ENCODE results near the gene PCSK9.

PCSK9 gene

DNA sequence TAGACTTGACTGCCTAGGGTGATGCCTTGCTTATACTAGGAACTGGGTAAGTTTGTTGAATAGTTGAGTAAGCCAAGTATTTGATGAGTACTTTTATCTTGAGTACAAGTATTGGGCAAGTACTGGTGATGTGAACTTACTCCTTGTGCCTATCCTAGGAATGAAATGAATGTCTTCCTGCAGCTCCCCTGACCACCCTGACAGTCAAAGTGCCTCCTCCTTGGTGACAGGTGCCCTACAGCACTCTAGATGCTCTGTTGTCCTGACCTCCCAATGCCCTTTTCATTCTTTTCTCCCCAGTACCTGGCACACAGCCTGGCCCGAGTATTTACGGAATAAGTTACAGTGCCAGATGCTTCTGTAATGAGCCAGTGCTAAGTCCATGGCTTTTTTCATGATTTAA is 25.5 kb downstream of the PCSK9 start:
- Mint-ChIP-seq H3K4me1 (ENCODE audit: low read depth) (peaks cover 8% of the 10 kb centered on the region), H3K27ac (no peak overlapping the region)
- DNase-seq (ENCODE audit: low spot score), result no peak

DNA sequence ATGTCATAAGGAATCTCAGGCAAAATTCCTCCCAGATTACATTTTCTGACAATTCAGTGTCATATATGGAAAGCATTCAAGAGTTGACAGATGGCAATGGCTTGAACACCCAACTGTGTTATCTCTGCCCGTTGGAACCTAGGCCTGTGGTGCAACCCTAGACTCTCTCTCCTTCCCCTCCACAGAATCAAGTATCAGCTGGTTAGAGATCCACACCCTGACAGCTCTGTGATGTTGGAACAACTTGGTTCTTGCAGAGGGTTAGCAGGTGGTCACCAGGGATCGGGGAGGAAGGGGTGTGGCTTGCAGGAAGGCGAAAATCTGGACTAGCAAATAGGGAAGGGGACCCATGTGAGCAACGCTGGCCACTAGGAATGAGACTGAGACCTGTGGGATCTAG is 26.3 kb downstream of the PCSK9 start:
- Mint-ChIP-seq H3K36me3 (ENCODE audit: low read depth) (peaks cover 31% of the 10 kb centered on the region), H3K4me1 (ENCODE audit: low read depth) (peaks cover 3% of the 10 kb centered on the region), H3K27me3 (ENCODE audit: low read depth) (no peaks in the 10 kb centered on the region), H3K4me3 (no peak overlapping the region), H3K27ac (no peak overlapping the region), H3K9me3 (no peaks in the 10 kb centered on the region)
- DNase-seq (ENCODE audit: low spot score), result no peak

More for the DNA sequence above, 25.5 kb downstream of the PCSK9 start:
- Mint-ChIP-seq H3K27me3 (ENCODE audit: low read depth) (no peaks in the 10 kb centered on the region), H3K36me3 (ENCODE audit: low read depth) (peaks cover 24% of the 10 kb centered on the region), H3K9me3 (no peaks in the 10 kb centered on the region), H3K4me3 (no peak overlapping the region)

DNA sequence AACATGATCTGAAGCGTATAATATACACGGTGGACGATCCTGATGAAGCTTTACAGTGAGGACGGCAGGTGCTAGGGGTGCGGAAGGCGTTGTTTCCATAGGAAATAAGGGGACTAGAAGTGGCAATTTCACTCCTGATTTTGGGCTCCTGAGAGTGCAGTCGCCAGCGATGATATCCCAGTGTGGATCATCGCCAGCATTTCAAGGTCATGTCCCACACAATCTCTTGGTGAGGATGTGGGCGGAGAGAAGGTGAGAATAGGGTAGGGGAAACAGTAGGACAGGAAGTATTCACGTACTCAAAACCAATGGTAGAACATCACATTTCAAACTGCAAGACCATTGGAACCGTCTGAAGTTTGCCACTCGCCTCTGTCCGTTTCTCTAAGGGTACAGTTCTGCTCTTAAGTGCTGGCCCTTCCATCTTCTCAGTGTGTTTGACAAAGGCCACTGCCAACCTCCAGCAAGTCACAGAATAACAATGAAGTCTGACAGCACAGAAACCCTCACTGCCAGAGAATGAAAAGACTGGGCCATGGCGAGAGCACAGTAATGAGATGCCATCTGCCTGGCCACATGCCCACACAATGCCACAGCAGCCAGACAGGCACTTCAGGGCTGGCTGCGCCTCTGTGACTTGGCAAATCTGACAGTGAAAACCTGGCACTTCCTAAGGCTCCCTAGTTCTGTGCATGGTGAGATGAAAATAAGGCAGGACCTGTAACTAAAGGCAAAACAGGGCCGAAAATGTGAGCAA is 27.9 kb downstream of the PCSK9 start:
- Mint-ChIP-seq H3K36me3 (ENCODE audit: low read depth) (peaks cover 47% of the 10 kb centered on the region), H3K4me1 (ENCODE audit: low read depth) (peaks cover 7% of the 10 kb centered on the region), H3K9me3 (no peaks in the 10 kb centered on the region), H3K27ac (no peak overlapping the region), H3K4me3 (no peak overlapping the region), H3K27me3 (ENCODE audit: low read depth) (no peaks in the 10 kb centered on the region)
- DNase-seq (ENCODE audit: low spot score), result no peak

DNA sequence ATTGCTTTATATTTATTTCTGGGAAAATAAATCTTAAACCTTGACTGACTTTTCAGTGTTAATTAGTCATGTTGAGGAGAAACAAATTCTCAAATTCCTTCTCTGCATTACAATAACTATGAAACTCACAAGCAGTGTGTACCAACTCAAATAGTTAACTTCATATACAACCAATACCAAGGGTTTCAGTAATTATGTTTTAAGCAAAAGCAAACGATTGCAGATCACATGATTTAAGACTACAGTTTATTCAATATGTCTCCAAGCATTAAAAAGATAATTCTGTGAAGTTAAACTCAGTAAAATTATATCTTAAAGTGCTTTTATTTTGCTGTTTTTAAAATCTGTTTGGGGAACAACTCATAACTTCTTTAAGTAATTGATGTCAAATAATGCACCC is 28.6 kb downstream of the PCSK9 start:
- Mint-ChIP-seq H3K4me1 (ENCODE audit: low read depth) (peaks cover 10% of the 10 kb centered on the region), H3K27me3 (ENCODE audit: low read depth) (no peaks in the 10 kb centered on the region), H3K4me3 (no peak overlapping the region), H3K36me3 (ENCODE audit: low read depth) (peaks cover 54% of the 10 kb centered on the region), H3K9me3 (no peaks in the 10 kb centered on the region), H3K27ac (no peak overlapping the region)
- DNase-seq (ENCODE audit: low spot score), result no peak

DNA sequence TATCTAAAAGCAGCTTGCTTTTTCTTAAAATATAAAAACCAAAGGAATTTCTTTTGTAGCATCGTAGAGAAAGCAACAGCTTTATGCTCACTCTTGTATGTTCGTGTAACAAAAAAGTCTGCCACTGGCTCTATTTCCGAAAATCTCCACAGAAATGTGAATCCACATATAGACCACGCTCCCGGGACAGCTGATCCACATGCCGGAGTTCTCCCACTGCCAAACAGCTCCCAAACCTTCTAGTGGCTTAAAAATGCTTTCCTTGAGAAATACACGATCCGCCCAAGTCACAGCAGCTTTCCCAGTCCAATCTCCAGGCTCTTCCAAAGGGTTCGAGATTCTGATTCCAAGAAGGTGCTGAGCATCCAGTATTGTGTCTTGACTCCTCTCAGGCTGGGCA is 29.3 kb downstream of the PCSK9 start:
- peaks cover 60% of the 10 kb centered on the region for H3K36me3 Mint-ChIP-seq (ENCODE audit: low read depth)
- no peaks in the 10 kb centered on the region for H3K27me3 Mint-ChIP-seq (ENCODE audit: low read depth)

DNA sequence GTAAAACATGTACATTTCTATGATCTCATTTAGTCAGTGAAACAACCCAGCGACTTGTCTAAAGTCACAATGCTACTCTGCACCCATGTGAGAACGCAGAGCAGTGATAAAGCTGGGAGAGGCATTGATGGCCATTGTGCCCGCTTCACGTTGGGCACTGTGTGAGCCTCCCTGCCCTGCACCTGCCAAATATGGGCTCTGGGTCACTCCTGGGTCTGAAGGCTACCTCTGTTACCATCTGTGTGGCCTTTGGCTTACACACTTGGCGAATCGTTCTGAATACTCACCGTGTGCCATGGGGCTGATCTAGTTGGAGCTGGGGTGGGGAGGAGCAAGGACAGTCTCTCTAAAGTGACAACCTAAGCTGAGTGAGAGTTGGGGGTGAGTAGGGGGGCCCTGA is 29.9 kb downstream of the PCSK9 start:
- H3K27ac Mint-ChIP-seq, result no peak overlapping the region
- no peaks in the 10 kb centered on the region for H3K27me3 Mint-ChIP-seq (ENCODE audit: low read depth)
- H3K36me3 Mint-ChIP-seq (ENCODE audit: low read depth), result peaks cover 62% of the 10 kb centered on the region
- no peaks in the 10 kb centered on the region for H3K9me3 Mint-ChIP-seq
- H3K4me3 Mint-ChIP-seq, result no peak overlapping the region
- peaks cover 18% of the 10 kb centered on the region for H3K4me1 Mint-ChIP-seq (ENCODE audit: low read depth)
- no peak for DNase-seq (ENCODE audit: low spot score)

More for the DNA sequence above, 29.3 kb downstream of the PCSK9 start:
- Mint-ChIP-seq H3K4me1 (ENCODE audit: low read depth) (peaks cover 16% of the 10 kb centered on the region), H3K27ac (no peak overlapping the region), H3K9me3 (no peaks in the 10 kb centered on the region), H3K4me3 (no peak overlapping the region)
- no peak for DNase-seq (ENCODE audit: low spot score)

DNA sequence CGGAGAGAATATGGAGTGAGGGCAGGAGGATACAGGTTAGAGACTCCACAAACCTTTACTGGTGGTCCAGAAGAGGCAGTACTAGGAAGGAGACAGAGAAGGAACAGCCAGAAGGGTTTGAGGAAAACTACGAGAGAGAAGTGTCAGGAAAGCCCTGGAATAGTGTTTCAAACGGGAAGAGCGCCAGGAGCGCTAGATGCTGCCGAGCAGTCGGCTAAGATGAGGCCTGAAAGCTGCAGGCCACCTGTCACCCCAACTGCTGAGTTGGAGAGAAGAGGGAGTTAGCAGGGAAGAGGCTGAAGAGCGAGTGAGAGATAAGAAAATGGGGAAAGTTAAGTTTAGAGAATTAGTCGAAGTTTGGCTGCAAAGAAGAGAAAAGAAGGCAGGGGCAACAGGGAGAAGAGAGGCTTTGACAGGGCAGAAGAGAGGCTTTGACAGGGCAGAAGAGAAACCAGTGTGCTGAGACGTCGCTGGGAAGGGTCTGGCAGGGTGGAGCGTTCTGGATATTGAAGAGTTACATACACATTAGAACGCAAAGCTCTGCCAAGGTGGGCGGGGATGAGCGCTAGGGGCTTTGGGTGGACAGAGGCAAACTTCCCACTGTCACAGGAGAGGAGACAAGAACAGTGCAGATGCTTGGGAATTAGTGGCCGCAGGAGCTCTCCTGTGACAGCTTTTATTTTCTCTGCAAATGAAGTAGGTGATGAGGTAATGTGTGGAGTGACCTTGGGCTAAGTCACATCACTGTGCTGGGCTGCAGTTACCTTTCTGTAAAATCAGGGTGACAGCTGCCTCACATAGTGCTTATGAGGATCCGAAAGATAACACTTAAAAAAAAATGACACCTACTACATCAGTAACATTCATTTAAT is 31.2 kb downstream of the PCSK9 start:
- H3K27me3 Mint-ChIP-seq (ENCODE audit: low read depth), result no peaks in the 10 kb centered on the region
- no peak for DNase-seq (ENCODE audit: low spot score)
- H3K4me1 Mint-ChIP-seq (ENCODE audit: low read depth), result peaks cover 24% of the 10 kb centered on the region
- H3K9me3 Mint-ChIP-seq, result no peaks in the 10 kb centered on the region
- H3K27ac Mint-ChIP-seq, result no peak overlapping the region
- H3K36me3 Mint-ChIP-seq (ENCODE audit: low read depth), result peaks cover 72% of the 10 kb centered on the region
- no peak overlapping the region for H3K4me3 Mint-ChIP-seq

DNA sequence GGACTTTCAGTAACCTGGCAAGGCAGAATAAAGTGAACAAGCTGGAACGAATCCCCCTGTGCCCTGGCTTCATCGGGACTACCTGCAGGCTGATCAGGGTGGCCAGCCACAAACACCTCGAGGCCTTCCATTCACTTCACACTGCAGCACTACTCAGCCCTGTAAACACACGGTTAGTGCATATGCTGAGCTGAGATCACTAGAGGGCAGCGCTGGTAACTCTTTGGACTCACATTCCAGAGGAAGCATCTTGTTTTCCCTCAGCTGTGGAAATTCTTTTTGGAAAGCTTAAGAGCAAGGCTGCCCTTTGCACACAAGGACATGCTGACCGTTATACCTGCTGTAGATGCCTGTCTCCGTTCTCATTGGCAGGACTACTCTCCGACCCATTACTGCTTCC is 32.1 kb downstream of the PCSK9 start:
- no peaks in the 10 kb centered on the region for H3K9me3 Mint-ChIP-seq
- H3K27ac Mint-ChIP-seq, result no peak overlapping the region
- H3K4me3 Mint-ChIP-seq, result no peak overlapping the region
- DNase-seq (ENCODE audit: low spot score), result no peak
- peaks cover 32% of the 10 kb centered on the region for H3K4me1 Mint-ChIP-seq (ENCODE audit: low read depth)
- H3K27me3 Mint-ChIP-seq (ENCODE audit: low read depth), result no peaks in the 10 kb centered on the region
- peaks cover 74% of the 10 kb centered on the region for H3K36me3 Mint-ChIP-seq (ENCODE audit: low read depth)

DNA sequence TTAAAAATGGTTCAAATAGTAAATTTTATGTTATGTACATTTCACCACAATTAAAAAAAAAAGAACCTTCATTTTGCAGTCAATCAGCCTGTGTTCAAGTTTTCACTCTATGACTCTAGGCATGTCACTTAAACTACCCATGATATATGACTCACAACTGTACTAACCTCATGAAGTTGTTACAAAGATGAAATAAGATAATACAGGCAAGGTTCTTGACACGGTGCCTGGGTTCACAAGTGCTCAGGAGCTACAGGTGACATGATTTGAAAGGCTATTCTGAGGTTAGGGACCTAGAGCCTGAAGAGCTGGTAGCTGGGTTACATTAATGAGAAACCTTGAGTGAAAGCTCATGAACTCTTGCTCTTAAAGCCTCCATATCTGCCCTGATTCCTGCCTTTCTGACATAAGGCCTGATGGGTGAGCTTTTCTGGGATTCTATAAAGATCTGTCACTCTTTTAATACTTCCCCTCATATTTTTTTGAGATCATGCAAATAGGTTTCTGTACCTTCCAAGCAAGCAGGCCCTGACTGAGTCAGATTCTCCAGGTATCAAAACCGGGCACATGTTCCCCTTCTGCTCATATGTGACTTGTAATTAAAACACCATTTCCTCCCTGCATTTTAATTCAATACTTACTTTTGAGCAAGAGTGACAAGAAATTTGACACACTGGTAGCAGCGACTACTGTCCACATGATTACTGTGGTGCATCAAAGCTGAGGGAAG is 34.0 kb downstream of the PCSK9 start:
- H3K27ac Mint-ChIP-seq, result peak overlapping the region; percentile 33
- no peaks in the 10 kb centered on the region for H3K9me3 Mint-ChIP-seq
- DNase-seq (ENCODE audit: low spot score), result peak; percentile 35
- no peak overlapping the region for H3K4me3 Mint-ChIP-seq
- H3K36me3 Mint-ChIP-seq (ENCODE audit: low read depth), result peaks cover 68% of the 10 kb centered on the region
- H3K27me3 Mint-ChIP-seq (ENCODE audit: low read depth), result no peaks in the 10 kb centered on the region
- peaks cover 32% of the 10 kb centered on the region for H3K4me1 Mint-ChIP-seq (ENCODE audit: low read depth)

DNA sequence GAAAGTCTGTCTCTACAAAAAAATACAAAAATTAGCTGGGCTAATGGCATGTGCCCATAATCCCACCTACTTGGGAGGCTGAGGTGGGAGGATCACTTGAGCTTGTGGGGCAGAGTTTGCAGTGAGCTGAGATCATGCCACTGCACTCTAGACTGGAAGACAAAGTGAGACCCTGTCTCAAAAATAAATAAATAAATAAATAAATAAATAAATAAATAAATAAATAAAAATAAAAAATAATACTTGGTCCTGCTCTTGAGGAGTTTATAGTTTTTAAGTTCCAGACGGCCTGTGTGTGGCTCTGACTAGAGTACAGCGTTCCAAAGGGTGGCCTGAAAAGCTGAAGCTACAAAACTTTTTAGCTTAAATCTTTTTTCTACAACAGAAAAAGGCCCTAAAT is 35.1 kb downstream of the PCSK9 start:
- Mint-ChIP-seq H3K27ac (no peak overlapping the region), H3K36me3 (ENCODE audit: low read depth) (peaks cover 58% of the 10 kb centered on the region), H3K4me1 (ENCODE audit: low read depth) (peaks cover 32% of the 10 kb centered on the region), H3K9me3 (no peaks in the 10 kb centered on the region), H3K27me3 (ENCODE audit: low read depth) (no peaks in the 10 kb centered on the region), H3K4me3 (no peak overlapping the region)
- no peak for DNase-seq (ENCODE audit: low spot score)

DNA sequence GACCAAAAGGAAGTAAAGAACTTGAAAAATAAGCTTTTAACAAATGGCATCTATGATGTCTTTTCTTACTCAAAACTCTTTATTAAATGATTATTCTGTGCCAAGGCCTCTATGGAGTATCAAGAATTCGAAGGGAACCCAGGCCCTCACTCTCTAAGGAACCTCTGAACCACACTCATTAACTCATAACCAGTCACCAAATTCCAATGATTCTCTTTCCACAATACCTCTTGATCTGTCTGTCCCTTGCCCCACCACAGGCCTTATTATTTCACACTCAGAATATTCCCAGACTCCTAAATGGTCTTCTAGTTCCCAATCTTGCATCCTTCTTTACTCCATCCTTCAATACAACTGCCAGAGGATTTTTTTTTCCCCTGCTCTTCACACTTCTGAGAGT is 37.0 kb downstream of the PCSK9 start:
- Mint-ChIP-seq H3K27me3 (ENCODE audit: low read depth) (no peaks in the 10 kb centered on the region), H3K9me3 (no peaks in the 10 kb centered on the region), H3K4me3 (no peak overlapping the region), H3K4me1 (ENCODE audit: low read depth) (peaks cover 32% of the 10 kb centered on the region), H3K36me3 (ENCODE audit: low read depth) (peaks cover 52% of the 10 kb centered on the region), H3K27ac (no peak overlapping the region)
- DNase-seq (ENCODE audit: low spot score), result no peak

DNA sequence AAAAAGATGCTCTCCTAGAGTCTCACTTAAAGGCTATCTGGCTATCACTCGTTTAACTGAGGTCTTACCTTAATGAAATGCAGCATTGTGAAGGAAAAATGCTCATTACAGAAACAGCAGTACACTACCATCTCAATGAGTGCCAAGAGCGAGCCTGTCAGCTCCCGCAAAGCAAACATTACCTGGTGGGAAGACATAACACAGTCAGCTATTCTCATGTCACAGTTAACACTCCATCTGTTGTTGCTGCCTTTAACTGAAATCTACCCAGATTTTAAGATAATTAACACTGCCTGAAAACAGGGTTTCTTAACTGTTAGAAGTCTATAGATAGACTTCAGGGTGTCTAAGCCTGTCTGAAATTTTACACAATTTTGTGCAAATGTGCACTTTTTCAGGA is 39.1 kb downstream of the PCSK9 start:
- H3K27ac Mint-ChIP-seq, result no peak overlapping the region
- H3K4me1 Mint-ChIP-seq (ENCODE audit: low read depth), result peaks cover 21% of the 10 kb centered on the region
- H3K36me3 Mint-ChIP-seq (ENCODE audit: low read depth), result peaks cover 42% of the 10 kb centered on the region
- H3K4me3 Mint-ChIP-seq, result no peak overlapping the region
- no peak for DNase-seq (ENCODE audit: low spot score)
- no peaks in the 10 kb centered on the region for H3K27me3 Mint-ChIP-seq (ENCODE audit: low read depth)
- H3K9me3 Mint-ChIP-seq, result no peaks in the 10 kb centered on the region

DNA sequence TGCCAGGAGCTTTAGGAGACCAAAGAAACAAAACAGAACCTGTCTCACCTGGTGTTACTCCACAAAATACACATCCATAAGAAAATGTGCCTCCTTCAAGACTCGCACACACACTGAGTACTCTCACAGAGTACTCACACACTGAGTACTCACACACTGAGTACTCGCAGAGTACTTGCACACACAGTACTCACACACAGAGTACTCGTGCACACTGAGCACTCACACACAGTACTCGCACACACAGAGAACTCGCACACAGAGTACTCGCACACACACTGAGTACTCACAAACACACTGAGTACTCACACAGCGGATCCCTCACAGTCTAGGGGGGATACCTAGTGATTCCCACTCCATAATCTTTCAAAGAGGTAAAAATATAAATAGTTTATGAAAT is 40.3 kb downstream of the PCSK9 start:
- Mint-ChIP-seq H3K36me3 (ENCODE audit: low read depth) (peaks cover 44% of the 10 kb centered on the region), H3K27ac (no peak overlapping the region), H3K9me3 (no peaks in the 10 kb centered on the region), H3K27me3 (ENCODE audit: low read depth) (no peaks in the 10 kb centered on the region), H3K4me1 (ENCODE audit: low read depth) (peaks cover 17% of the 10 kb centered on the region), H3K4me3 (no peak overlapping the region)
- no peak for DNase-seq (ENCODE audit: low spot score)
